GM18858 (cell line): ENCODE results near the gene RPL12.
"Not testable (repeated sequence)": the region's sequence is repeated elsewhere in the genome, so short reads cannot be mapped to it uniquely, and the experiment has no call there.

ENCODE experiments used
- ATAC-seq: cut with Tn5 transposase; IDR thresholded peaks from one replicate; pipeline ENCODE4 v1.9.1; 2021; ENCODE audit not compliant: unreplicated experiment

Gene RPL12

GRCh38 chr9:127470662-127471061, 19.5 kb upstream of the RPL12 start:
- no peak for ATAC-seq

- ATAC-seq: no peak
Measured at GRCh38 chr9:127467621-127468020, 16.4 kb upstream of the RPL12 start.

DNA sequence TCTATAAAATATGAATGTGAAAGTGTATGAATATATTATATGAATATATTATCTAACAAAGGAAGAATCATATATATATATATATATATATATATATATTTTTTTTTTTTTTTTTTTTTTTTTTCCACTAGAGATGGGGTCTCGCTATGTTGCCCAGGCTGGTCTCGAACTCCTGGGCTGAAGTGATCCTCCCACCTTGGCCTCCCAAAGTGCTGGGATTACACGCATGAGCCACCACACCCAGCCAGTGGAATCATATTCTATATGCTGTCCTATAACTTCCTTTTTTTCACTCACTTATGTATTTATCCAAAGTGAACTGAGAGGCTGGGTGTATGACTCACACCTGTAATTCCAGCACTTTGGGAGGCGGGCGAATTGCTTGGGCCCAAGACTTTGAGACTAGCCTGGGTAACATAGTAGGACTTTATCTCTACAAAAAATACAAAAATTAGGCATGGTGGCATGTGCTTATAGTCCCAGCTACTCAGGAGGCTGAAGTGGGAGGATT, 15.3 kb upstream of the RPL12 start:
- not testable (repeated sequence) for ATAC-seq

- no peak for ATAC-seq
Measured at GRCh38 chr9:127463911-127464310, 12.7 kb upstream of the RPL12 start.

DNA sequence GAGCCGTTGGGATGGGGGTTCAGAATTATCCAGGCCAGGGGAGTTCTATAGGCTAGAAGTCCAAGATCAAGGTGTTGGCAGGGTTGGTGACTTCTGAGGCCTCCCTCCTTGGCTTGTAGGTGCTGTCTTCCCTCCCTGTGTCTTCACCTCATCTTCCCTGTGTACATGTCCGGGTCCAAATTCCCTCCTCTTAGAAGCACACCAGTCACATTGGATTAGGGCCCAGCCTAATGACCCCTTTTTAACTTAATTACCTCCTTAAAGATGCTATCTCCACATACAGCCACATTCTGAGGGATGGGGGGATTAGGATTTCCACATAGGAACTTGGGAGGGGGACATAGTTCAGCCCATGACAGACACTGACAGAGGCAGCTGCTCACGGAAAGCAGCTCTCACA, 12.2 kb upstream of the RPL12 start:
- ATAC-seq: no peak

DNA sequence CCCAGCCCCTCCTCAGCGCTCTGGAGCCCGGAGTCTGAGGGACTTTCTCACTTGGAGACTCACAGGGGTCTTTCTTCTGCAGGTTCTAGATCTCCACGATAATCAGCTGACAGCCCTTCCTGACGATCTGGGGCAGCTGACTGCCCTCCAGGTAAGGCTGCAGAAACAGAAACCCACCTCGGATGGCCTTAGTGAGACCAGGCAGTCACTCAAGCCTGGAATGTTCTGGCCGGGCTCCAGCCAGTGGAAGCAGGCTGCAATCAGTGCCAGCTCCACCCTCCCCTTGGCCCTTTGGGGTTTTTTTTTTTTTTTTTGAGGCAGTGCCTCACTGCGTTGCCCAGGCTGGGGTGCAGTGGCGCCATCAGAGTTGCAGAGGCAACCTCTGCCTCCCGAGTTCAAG, 7.7 kb upstream of the RPL12 start:
- ATAC-seq: no peak

DNA sequence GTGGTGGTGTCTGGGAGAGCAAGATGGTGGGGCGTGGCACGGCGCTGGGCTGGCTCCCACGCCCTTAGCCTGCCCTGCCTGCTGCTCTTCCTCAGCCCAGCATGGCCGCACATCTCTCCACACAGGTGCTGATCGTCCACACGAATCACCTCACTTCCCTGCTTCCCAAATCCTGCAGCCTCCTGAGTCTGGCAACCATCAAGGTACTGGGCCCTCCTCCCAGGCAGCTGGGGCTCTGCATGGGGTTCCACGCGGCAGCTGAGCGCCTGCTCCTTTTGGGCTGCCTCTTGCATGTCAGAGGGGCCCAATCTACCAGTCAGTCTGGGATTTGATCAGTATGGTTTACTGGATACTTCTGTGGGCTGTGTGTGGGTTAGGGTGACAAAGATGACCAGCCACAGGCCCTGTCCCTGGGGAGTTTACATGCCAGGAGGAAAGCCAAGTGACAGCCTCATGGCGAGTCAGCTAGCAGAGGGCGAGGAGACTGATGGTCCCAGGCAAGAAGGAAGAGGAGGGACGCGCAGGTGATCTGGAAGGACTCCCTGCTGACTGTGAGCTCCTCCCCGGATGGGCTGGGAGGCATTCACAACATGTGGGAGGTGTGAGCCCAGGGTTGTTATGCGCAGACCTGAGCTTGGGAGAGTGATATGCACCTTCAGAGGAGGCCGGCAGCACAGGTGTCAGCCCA, 6.1 kb upstream of the RPL12 start:
- ATAC-seq: no peak

GRCh38 chr9:127455324-127455992, 4.3 kb upstream of the RPL12 start:
- ATAC-seq: no peak

- no peak for ATAC-seq
Measured at GRCh38 chr9:127452691-127453090, 1.5 kb upstream of the RPL12 start.

- ATAC-seq: peak; percentile 3
Measured at GRCh38 chr9:127451858-127452656, 851 bp upstream of the RPL12 start.

GRCh38 chr9:127451608-127451857, 327 bp upstream of the RPL12 start:
- no peak for ATAC-seq

DNA sequence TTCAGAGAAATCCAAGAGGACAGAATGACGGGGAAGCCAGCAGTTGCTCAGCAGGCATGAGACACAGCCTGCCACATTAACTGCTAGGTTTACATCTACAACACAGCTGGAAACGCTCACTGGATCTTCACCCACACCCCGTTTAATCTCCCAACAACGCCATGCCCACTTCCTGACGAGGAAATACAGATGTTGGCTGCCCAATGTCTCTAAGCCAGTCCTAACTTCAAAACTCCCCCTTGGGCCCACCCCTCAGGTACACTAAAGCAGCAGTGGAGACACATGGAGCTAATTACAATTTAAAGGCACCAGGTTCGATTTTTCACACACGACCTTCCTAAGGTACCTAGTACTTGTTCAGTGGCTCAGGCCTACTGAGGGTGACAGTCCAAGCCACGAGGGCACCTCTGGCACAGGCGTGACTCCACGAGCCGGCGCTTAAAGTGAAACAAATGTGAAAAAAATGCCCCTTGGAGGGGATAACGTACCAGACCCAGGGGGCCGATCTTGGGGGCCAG, 904 bp downstream of the RPL12 start:
- ATAC-seq: no peak

DNA sequence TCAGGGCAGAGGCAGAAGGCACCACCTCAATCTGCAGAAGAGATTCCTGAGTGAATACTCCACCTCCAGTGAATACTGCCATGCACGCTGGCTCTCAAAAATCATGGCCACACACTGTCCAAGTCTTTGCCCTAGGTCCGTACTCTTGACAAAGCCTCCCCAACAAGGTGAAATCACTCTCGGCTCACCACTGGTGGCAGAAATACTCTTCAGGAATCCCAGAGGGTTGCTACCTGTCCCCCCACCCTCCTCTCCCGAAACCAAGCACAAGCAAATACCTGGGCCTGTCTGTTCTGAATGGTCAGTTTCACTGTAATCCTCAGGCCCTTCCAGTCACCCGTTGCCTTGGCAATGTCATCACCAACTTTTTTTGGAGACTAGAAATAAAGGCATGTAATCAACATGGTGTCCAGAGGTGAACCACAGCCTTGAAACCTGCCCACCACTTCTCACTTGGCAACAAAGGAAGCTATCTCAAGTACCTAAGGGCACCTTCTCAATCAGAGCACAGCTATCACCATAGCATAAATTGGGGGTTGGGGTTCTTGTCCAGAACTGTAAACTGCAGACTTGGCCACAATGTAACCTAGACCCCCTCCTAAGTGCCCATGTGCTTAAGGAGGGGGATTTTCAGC, 1.8 kb downstream of the RPL12 start:
- no peak for ATAC-seq

- ATAC-seq: no peak
Measured at GRCh38 chr9:127448112-127448805, 2.9 kb downstream of the RPL12 start.

DNA sequence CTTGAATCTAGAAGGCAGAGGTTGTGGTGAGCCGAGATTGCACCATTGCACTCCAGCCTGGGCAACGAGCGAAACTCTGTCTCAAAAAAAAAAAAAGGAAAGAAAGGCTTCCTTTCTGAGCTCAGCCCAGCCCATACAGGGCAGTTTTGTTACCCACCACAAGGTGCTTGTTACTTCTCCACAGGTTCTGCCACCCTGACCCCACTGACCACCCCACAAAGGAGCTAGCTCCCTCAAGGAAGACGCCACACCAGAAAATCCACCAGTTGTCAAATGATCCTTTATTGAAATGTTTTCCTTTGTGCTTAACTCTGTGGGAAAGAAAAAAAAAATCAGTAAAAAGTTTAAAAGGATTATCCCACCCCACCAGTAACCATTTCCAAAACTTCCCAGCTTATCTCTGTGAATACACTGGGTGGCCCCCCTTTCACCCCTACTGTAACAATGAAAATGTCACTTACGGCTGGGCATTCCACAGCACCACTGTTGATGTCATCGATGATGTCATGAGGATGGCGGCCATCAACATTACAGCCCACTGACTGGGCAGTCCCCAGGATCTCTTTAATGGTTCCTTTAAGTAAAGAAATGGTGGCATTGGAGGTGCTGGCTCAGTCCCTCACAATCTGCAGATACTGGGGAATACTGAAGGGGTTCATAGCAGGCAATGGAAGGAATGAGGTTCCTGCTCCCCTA, 3.6 kb downstream of the RPL12 start:
- ATAC-seq: no peak

GRCh38 chr9:127446713-127447415, 4.3 kb downstream of the RPL12 start:
- no peak for ATAC-seq

DNA sequence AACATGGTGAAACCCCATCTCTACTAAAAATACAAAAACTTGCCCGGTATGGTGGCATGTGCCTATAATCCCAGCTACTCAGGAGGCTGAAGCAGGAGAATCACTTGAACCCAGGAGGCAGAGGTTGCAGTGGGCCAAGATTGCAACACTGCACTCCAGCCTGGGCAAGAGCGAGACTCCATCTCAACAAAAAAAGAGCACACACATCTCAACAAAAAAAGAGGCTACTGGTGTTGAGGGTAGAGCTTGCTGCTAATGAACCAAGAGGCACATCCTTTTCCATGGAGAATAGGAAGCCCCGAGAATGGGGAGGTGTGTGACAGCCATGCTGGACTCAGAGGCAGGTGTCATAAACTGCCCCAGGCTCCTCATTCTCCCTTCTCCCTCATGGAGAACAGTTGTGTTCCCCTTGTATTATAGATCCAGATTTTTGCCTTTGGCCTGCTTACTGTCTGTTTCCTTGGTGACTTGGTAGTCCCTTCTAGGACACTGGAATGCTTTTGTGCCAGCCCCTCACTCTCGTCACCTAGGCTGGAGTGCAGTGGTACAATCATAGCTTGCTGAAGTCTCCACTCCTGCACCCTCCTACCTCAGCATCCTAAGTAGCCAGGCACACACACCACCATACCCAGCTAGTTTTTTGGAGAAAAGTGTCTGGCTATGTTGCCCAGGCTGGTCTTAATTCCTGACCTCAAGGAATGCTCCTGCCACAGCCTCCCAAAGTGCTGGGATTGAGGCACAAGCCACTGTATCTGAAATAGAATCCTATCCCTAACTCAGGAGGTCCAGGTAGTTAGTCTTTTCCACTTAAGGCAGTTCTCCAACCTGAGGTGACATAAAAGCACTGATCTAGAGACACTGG, 5.1 kb downstream of the RPL12 start:
- ATAC-seq: no peak
